DMS53 treated with DMSO at 0.1 percent for 48 hours (cell line): ENCODE results near the gene CCNI2.

ENCODE experiments used
- DNase-seq: peaks from one replicate; lab custom pipeline; 2025; ENCODE audit not compliant: unreplicated experiment; lab: John Stamatoyannopoulos, UW

The CCNI2 gene

GRCh38 chr5:132764671-132765238 lies 17.5 kb downstream of the CCNI2 start:
- no peak for DNase-seq

- no peak for DNase-seq
These were observed 18.2 kb downstream of the CCNI2 start for GRCh38 chr5:132765311-132766019.

- DNase-seq, result no peak
These were observed 19.0 kb downstream of the CCNI2 start for GRCh38 chr5:132766020-132766805.

- DNase-seq, result no peak
These were observed 19.5 kb downstream of the CCNI2 start for GRCh38 chr5:132766806-132767055.

GRCh38 chr5:132767150-132767549 lies 19.9 kb downstream of the CCNI2 start:
- no peak for DNase-seq

- no peak for DNase-seq
These were observed 21.3 kb downstream of the CCNI2 start for GRCh38 chr5:132768485-132768868.

GRCh38 chr5:132770476-132771159 lies 23.4 kb downstream of the CCNI2 start:
- no peak for DNase-seq

GRCh38 chr5:132771503-132771998 lies 24.3 kb downstream of the CCNI2 start:
- DNase-seq, result no peak

GRCh38 chr5:132772291-132773070 lies 25.3 kb downstream of the CCNI2 start:
- no peak for DNase-seq

GRCh38 chr5:132773114-132773513 lies 25.9 kb downstream of the CCNI2 start:
- no peak for DNase-seq

- no peak for DNase-seq
These were observed 26.6 kb downstream of the CCNI2 start for GRCh38 chr5:132773601-132774355.

- DNase-seq, result no peak
These were observed 27.2 kb downstream of the CCNI2 start for GRCh38 chr5:132774406-132774805.

GRCh38 chr5:132774896-132775295 lies 27.7 kb downstream of the CCNI2 start:
- no peak for DNase-seq

GRCh38 chr5:132775476-132775961 lies 28.3 kb downstream of the CCNI2 start:
- DNase-seq, result no peak

GRCh38 chr5:132776131-132776937 lies 29.1 kb downstream of the CCNI2 start:
- DNase-seq, result no peak

- no peak for DNase-seq
These were observed 29.6 kb downstream of the CCNI2 start for GRCh38 chr5:132776938-132777208.

GRCh38 chr5:132777209-132778069 lies 30.2 kb downstream of the CCNI2 start, which contains the start of gene SEPTIN8:
Gene SEPTIN8, minus strand, starts transcription at chr5:132777239. Its CDS starts 102 bp downstream, at chr5:132777137.
- no peak for DNase-seq

GRCh38 chr5:132778129-132778528 lies 30.9 kb downstream of the CCNI2 start:
- DNase-seq, result no peak
